ENCODE measurements around the gene KIF12.

KIF12 gene

GRCh38 chr9:114065304-114065703, 33.8 kb downstream of the KIF12 start:
- no peak for DNase-seq (ENCODE audit: low spot score)

DNA sequence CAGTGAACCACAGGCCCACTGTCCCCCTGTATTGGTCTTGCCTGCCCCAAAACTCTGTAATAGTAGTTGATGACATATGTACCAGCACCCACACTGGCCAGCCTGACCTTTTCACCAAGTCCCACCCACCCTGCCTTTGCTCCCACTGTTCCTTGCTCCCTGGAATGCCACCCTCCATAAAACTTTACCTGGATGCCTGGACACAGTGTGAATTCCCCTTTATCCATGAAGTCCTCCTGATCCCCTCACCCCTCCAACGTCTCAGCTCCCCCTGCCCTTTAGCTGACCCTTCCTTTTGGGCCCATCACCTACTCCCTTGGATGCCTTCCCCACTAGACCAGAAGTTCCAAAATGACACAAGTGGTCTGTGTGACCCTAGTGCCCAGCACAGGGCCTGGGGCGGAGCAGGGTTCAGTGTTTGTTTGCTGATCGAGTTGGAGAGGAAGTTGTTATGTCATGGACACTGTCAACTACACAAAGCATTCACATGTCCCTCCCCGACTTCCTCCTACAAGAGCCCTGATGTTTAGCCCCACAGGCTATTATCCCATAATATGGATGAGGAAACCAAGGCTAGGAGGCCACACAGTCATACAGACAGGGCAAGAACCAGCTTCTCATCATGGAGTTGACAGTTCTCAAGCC, 37.1 kb downstream of the KIF12 start:
- DNase-seq (ENCODE audit: low spot score), result no peak

- DNase-seq (ENCODE audit: low spot score), result no peak
Observed at GRCh38 chr9:114061292-114061691, 37.8 kb downstream of the KIF12 start.

DNA sequence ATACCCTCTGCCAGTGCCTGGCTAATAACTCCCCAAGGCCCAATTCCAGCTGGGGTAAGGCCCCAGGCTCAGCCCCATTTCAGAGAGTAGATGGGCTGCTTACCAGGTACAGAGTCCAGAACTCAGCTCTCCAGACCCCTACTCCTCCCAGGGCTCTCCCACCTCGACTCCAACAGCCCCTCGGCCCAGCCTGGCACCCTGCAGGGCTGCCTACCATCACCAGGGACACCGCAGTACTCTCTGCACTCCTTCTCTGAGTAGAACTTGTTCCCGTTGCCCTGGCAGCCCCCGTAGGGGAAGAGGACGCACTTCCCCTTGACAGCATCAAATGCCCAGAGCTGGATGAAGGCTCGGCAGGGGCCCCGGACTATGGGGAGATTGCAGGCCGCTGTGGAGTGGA, 38.4 kb downstream of the KIF12 start:
- DNase-seq (ENCODE audit: low spot score), result no peak

- no peak for DNase-seq (ENCODE audit: low spot score)
Observed at GRCh38 chr9:114060070-114060469, 39.0 kb downstream of the KIF12 start.

- no peak for DNase-seq (ENCODE audit: low spot score)
Observed at GRCh38 chr9:114059047-114059803, 39.9 kb downstream of the KIF12 start.

DNA sequence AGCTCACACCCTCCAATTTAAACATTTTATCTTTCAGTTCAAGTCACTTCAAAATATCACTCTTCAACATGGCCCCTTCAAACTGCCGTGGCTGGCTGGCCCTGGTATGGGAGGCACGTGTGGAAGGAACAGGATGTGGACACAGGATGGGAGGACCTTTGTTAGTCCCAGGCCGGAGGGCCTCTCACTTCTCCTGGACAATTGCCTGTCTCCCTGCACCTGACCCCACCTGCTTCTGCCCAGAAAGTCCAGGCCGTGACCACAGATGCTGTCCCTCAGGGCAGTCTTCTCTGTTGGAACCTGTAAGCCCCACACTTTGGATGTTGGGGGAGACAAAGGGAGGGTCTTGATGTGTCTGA, 40.4 kb downstream of the KIF12 start:
- DNase-seq (ENCODE audit: low spot score), result no peak

DNA sequence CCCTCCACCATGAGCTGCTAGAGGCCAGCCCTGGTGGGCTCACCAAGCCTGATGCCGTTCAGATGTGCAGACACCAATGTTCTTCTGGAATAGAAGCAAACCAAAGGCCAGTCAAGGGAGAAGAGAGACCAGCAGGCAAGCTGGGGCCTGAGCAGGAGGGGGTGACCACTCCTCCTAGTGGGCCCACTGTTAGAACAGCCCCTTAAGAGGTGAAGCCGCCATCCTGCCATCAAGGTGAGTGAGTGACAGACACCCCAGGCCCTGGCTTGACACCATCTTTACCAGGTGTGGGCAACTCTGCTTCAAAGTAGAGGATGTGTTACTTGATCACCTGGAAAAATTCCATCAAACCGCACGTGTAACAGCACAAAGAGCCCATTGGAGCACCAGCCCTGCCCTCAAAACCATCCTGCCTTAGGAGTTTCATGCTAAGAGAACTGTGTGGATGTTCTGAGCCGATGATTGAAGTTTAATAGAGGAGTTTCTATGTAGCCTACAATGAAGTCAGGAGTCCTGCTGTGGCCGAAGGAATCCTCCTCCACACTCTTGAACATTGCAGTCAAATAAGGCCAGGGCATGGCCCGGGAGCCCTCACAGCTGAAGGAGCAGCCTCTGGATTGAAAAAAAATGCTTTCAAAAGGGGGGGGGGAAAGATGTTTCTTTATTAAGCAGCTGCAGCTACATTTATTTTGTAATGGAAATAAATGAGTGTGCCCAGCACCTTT, 41.8 kb downstream of the KIF12 start:
- no peak for DNase-seq (ENCODE audit: low spot score)

- DNase-seq (ENCODE audit: low spot score), result no peak
Observed at GRCh38 chr9:114056527-114056926, 42.6 kb downstream of the KIF12 start.

GRCh38 chr9:114055894-114056293, 43.2 kb downstream of the KIF12 start:
- no peak for DNase-seq (ENCODE audit: low spot score)

DNA sequence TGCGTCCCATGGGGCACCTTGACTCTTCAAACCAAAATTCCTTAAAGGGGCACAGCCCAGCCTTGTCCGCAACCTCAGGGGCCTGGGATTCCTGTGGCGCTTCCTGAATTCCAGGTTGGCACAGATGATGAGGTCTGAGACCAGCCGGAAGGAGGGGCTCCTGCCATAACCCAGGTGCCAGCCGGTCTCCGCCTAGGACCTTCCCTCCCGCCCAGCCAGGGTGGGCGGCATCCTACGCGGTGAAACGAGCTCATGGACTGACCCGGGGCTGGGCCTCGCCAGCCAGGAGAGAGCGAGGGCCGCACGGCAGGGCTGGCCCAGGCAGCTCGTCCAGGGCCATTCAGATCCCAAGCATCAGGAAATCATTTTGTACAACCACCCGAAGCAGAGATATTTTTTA, 44.0 kb downstream of the KIF12 start:
- no peak for DNase-seq (ENCODE audit: low spot score)

- no peak for DNase-seq (ENCODE audit: low spot score)
Observed at GRCh38 chr9:114054191-114054690, 44.9 kb downstream of the KIF12 start.

- no peak for DNase-seq (ENCODE audit: low spot score)
Observed at GRCh38 chr9:114053246-114054005, 45.7 kb downstream of the KIF12 start.

DNA sequence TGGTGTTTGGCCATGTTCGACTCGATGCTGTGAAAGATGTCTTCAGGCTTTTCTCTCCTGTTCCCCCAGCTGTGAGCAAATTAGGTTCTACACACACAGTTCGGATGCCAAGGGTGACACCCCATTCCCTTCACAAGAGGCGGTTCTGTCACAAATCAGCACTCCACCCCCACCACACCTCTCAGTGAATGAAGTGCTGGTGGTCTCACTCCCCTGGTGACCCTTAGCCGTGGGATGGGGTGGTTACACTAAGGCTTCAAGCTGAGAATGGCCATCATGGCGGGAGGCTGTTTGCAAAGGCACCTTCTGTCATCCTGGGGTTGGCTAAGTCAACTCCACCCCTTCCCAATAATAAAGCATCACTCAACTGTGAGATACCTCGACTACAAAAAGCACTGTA, 47.4 kb downstream of the KIF12 start:
- DNase-seq (ENCODE audit: low spot score), result no peak

GRCh38 chr9:114051281-114051680, 47.8 kb downstream of the KIF12 start:
- no peak for DNase-seq (ENCODE audit: low spot score)

GRCh38 chr9:114050646-114051045, 48.4 kb downstream of the KIF12 start:
- DNase-seq (ENCODE audit: low spot score), result no peak

- no peak for DNase-seq (ENCODE audit: low spot score)
Observed at GRCh38 chr9:114050226-114050568, 48.9 kb downstream of the KIF12 start.

DNA sequence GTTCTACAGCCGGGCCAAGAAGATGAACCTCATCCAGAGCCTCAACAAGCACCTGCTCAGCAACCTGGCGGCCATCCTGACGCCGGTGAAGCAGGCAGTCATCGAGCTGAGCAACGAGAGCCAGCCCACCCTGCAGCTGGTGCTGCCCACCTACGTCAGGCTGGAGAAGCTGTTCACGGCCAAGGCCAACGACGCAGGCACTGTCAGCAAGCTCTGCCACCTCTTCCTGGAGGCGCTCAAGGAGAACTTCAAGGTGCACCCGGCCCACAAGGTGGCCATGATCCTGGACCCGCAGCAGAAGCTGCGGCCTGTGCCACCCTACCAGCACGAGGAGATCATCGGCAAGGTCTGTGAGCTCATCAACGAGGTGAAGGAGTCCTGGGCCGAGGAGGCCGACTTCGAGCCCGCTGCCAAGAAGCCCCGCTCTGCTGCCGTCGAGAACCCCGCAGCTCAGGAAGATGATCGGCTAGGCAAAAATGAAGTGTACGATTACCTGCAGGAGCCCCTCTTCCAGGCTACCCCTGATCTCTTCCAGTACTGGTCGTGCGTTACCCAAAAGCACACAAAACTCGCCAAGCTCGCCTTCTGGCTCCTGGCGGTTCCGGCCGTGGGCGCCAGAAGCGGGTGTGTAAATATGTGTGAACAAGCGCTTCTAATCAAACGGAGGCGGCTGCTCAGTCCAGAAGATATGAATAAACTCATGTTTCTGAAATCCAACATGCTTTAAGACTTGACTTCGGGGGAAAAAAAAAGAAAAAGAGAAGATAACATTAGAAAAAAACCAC, 49.5 kb downstream of the KIF12 start:
- DNase-seq (ENCODE audit: low spot score), result no peak

DNA sequence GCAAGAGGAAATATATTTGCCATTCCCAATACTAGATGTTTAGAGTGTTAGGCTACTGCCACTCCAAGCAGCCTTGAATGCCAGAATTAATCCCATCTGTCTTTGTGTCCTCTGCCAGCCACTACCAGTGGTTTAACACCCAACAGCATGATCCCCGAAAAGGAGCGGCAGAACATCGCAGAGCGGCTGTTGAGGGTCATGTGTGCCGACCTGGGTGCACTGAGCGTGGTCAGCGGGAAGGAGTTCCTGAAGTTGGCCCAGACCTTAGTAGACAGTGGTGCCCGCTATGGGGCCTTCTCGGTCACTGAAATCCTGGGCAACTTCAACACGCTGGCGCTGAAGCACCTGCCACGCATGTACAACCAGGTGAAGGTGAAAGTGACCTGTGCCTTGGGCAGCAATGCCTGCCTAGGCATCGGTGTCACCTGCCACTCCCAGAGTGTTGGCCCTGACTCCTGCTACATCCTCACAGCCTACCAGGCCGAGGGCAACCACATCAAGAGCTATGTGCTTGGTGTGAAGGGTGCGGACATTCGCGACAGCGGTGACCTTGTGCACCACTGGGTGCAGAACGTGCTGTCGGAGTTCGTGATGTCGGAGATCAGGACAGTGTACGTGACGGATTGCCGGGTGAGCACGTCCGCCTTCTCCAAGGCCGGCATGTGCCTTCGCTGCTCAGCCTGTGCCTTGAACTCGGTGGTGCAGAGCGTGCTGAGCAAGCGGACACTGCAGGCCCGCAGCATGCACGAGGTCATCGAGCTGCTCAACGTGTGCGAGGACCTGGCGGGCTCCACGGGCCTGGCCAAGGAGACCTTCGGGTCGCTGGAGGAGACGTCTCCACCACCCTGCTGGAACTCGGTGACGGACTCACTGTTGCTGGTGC, 50.3 kb downstream of the KIF12 start:
- no peak for DNase-seq (ENCODE audit: low spot score)

- DNase-seq (ENCODE audit: low spot score), result no peak
Observed at GRCh38 chr9:114047717-114048116, 51.4 kb downstream of the KIF12 start.

DNA sequence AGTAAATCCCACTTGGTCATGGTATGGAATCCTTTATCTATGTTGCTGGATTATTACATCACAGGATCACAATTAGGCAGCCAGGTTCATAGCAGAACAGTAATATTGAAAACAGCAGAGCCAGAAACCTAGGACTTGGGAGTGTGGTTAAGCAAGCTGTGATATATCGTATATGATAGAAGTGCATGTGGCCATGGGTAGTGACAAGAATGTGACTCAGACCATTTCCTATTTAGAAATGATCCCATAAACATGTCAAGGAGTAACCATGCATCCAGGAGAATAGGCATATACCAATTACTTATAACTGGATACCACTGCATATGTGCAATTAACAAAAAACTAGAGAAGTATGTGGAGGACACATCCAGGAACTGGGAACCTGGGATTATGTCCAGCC, 52.2 kb downstream of the KIF12 start:
- DNase-seq (ENCODE audit: low spot score), result no peak
